COLO829 (cell line): Measurements from ENCODE around the gene CYP4F2.
"Not testable (repeated sequence)": the region's sequence is repeated elsewhere in the genome, so short reads cannot be mapped to it uniquely, and the experiment has no call there.

Experiments
- DNase-seq: peaks from one replicate; pipeline ENCODE4 v3.0.0; 2012; ENCODE audit warnings: low spot score

The CYP4F2 gene

DNA sequence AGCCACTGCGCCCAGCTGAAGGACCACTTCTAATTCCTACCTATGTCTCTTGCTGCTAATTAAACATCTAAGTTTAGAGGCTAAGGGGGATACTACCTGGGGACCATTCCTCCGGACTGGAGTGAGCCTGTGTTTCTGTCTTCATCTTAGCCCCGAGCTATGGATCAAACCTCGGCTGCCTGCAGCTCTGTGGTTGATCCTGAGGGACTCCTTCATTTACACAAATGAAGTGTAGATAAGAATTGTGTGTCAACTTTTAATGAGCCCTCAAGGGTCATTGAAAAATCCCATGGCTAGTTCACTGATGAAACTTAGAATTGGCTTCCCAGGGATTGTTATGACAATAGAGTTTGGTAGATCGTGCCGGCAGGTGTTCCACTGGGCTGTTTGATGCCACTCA is 51.0 kb downstream of the CYP4F2 start:
- DNase-seq: no peak

GRCh38 chr19:15843894-15844222 is 54.0 kb downstream of the CYP4F2 start:
- DNase-seq: not testable (repeated sequence)

DNA sequence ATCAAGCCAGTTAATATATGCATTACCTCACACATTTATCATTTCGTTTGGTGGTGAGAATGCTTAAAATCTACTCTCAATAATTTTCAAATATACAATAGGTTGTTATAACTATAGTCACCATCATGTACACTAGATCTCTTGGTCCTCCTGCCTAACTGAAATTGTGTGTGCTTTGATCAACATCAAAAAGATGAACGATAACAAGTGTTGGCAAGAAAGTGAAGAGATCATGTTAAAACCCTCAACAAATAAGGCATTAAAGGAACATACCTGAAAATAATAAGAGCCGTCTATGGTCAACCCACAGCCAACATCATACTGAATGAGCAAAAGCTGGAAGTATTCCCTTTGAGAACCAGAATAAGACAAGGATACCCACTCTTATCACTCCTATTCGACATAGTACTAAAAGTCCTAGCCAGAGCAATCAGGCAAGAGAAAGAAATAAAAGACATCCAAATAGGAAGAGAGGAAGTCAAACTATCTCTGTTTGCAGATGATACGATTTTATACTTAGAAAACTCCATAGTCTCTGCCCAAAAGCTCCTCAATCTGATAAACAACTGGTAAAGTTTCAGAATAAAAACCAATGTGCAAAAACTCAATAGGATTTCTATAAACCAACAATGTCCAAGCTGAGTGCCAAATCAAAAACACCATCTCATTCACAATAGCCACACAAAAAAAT is 54.5 kb downstream of the CYP4F2 start:
- no peak for DNase-seq

GRCh38 chr19:15841875-15842569 is 55.9 kb downstream of the CYP4F2 start:
- DNase-seq: no peak

DNA sequence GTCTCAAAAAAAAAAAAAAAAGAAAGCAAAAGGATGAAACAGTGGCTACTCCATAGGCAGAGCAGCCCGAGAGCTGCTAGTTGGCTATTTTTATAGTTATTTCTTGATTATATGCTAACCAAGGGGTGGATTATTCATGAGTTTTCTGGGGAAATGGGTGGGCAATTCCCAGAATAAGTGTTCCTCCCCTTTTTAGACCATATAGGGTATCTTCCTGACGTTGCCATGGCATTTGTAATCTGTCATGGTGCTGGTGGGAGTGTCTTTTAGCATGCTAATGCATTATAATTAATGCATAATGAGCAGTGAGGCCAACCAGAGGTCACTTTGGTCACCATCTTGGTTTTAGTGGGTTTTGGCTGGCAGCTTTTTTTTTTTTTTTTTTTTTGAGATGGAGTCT is 57.0 kb downstream of the CYP4F2 start:
- no peak for DNase-seq

GRCh38 chr19:15839888-15840287 is 58.0 kb downstream of the CYP4F2 start:
- DNase-seq: not testable (repeated sequence)

DNA sequence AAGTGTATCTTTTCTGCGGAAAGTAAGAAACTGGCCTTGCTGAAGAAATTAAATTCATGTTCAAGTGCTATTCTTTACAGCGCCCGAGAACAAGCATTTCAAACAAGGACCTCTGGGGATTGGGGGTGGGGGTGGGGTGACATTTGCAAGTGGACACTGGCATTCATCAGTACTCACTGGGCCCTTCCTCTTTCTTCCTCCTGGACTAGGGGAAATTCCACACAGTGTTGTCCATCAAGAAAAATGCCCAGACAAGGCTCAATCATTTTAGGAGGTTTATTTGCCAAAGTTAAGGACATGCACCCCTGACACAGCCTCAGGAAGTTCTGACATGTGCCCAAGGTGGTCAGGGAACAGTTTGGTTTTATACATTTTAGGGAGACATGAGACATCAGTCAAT is 59.5 kb downstream of the CYP4F2 start:
- DNase-seq: no peak

DNA sequence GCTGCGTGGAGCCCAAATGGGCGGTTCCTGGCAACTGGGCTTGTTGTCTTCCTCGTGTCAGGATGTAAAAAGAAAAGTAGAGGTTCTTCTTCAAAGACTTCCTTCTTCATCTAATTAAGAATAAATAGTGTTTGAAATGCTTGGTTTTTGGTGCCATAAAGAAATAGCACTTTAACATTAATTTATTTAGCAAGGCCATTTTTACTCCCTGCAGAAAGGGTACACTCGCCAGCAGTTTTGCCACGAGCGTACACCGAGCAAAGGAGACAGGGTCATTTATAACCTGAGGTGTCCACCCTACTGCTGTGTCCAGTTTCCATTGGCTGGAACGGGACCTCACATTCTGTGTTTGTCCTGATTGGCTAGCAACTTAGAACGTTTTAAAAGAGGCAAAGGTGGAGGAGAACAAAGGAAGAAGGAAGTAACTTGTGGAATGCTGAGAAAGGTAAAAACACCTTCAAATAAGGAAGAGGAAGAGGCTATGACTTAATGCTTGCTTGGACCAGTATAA is 60.6 kb downstream of the CYP4F2 start:
- DNase-seq: no peak

GRCh38 chr19:15836330-15837220 is 61.3 kb downstream of the CYP4F2 start:
- peak; percentile 81 for DNase-seq

- DNase-seq: not testable (repeated sequence)
Observed at GRCh38 chr19:15835565-15836329, 62.1 kb downstream of the CYP4F2 start.

DNA sequence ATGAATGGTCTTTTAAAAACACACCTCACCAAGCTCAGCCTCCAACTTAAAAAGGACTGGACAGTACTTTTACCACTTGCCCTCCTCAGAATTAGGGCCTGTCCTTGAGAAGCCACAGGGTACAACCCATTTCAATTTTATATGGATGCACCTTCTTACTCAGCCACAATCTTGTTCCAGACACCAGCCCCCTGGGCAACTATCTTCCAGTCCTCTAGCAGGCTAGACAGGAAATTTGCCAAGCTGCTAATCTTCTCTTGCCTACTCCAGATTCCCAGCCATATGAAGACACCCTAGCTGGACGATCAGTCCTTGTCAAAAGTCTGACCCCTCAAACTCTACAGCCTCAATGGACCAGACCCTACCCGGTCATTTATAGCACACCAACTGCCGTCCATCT is 63.6 kb downstream of the CYP4F2 start:
- DNase-seq: not testable (repeated sequence)

- no peak for DNase-seq
Observed at GRCh38 chr19:15831626-15832025, 66.2 kb downstream of the CYP4F2 start.

GRCh38 chr19:15829786-15830185 is 68.1 kb downstream of the CYP4F2 start:
- no peak for DNase-seq

DNA sequence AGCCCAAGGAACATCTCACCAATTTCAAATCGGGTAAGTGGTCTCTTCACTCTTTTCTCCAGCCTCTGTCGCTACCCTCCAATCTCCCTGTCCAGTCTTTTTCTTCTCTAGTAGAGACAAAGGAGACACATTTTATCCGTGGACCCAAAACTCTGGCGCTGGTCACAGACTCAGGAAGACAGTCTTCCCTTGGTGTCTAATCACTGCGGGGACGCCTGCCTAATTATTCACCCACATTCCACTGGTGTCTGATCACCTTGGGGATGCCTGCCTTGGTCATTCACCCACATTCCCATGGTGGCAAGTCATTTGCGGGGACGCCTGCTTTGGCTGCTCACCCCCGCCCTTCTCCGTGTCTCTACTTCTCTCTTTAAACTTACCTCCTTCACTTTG is 68.6 kb downstream of the CYP4F2 start:
- DNase-seq: no peak

- DNase-seq: not testable (repeated sequence)
Observed at GRCh38 chr19:15828611-15829305, 69.1 kb downstream of the CYP4F2 start.

- DNase-seq: no peak
Observed at GRCh38 chr19:15828121-15828610, 69.7 kb downstream of the CYP4F2 start.
